ENCODE results near the gene ADIG.

The ADIG gene

GRCh38 chr20:38581013-38581412 is at the start of gene ADIG:
ADIG (plus strand) TSS chr20:38581197; CDS start chr20:38581251, 54 bp downstream.
- no peak for DNase-seq

GRCh38 chr20:38534756-38535155 is 46.2 kb upstream of the ADIG start:
- DNase-seq = no peak

- DNase-seq = no peak
Observed at GRCh38 chr20:38536310-38536709, 44.7 kb upstream of the ADIG start.

- DNase-seq = no peak
Observed at GRCh38 chr20:38537176-38537575, 43.8 kb upstream of the ADIG start.

- DNase-seq = no peak
Observed at GRCh38 chr20:38538789-38539188, 42.2 kb upstream of the ADIG start.

- no peak for DNase-seq
Observed at GRCh38 chr20:38543014-38543906, 37.7 kb upstream of the ADIG start.

- DNase-seq = no peak
Observed at GRCh38 chr20:38545771-38546170, 35.2 kb upstream of the ADIG start.

DNA sequence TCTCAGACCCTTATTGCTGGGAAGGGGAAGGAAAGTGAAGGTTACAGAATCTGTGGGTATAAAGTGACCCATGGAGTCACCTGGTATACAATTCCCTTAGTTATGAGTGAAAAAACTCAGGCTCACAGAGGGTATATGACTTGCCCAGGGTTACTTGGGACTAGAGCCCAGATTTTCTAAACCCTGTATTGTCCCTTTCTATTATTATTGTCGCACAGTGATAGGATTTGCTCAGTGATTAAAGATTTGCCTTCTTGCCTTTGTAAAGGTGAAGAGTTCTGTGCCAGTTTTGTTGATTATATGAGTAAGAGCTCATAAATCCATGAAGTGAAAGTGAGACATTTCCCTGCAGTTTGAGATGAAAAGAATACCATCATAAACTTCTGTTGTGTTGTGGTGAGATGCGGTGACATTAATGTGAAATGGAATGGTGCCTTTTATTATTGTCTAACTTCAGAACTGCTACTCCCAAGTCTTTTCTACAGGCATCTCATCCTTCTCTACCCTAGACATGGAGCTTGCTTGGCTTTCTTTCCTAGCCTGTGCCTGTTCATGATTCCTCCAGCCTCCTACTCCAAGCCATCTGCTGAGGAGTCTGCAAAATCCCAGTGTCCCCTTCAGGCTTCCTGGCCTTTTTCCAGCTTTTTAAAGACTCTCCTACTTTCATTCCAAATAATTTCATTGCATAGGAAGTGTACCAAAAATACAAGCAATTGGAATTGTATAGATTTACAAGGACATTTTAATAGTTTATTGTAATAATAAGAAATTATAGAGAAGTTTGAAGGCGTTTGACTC is 33.5 kb upstream of the ADIG start:
- no peak for DNase-seq

GRCh38 chr20:38548356-38549083 is 32.5 kb upstream of the ADIG start:
- DNase-seq = no peak

DNA sequence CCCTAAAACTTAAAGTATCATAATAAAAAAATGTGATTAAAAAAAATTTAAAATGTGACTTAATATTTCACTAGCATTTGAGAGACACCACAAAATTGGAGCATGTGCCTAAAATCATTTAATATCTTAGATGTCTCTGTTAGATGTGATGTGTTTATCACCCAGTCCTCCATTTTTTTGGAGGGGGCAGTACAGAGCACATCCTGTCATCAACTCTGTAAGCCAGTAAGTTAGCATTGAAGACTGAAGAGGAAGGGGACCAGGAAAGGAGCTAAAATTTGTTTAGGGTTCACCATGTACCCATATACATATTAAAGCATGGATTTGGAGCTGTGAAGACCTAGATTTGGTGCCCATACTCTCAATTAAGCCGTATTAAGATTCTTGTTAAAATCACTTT is 30.7 kb upstream of the ADIG start:
- DNase-seq = no peak

DNA sequence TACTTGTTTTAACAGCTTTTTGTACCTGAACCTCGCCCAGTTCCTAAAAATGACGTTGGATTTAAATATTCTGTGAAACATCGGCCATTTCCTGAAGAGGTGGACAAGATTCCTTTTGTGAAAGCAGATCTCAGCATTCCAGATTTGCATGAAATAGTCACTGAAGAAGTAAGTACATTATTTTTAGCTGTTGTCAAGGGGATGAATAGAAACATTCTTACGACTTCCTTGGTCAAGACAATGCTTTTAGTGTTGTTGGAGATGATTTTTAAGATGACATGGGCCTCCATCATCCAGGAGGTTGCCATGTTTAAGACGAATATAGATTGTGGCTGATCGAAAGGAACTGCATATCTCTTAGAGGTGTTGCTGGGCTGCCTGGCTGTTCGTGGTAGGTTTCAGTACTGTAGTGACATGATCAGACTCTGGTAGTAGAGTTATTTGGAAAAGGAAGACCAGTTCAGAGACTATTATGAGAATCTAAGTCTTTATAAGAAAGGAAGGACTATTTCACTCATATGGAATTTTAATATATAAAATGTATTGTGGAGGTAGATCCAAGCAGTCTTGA is 29.9 kb upstream of the ADIG start:
- no peak for DNase-seq

DNA sequence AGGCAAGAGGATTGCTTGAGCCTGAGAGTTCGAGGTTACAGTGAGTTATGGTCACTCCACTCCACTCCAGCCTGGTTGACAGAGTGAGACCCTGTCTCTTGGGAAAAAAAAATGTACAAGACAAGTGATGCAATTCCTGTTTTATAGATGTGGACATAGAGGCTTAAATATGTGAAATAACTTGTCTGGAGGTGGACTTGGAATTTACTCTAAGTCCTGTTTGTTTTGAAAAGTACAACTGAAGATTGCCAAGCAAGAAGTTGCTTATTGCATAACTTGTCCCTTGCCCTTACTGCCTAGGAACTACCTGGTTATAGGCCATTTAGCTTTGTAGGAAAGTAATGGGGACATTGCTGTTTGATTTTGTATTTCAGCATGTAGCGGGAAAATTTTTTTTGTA is 26.0 kb upstream of the ADIG start:
- DNase-seq = no peak

DNA sequence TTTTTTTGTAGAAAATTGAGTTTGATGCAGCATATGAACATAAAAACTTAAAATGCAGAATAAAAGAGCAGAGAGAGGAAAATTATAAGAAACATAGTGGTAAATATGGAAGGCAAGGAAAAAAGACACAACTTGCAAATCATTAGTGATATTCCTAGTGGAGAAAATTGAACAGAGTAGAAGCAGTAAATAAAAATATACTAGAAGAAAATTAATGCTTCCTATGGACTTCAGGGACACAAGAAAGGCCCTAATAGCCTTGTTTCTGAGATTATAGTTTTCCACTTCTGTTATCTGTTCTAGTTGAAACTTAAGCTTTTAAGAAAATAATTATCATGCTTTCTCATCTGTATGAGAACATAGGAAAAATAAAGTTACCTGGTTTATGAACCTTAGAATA is 25.6 kb upstream of the ADIG start:
- DNase-seq = no peak

- no peak for DNase-seq
Observed at GRCh38 chr20:38557174-38557573, 23.8 kb upstream of the ADIG start.

DNA sequence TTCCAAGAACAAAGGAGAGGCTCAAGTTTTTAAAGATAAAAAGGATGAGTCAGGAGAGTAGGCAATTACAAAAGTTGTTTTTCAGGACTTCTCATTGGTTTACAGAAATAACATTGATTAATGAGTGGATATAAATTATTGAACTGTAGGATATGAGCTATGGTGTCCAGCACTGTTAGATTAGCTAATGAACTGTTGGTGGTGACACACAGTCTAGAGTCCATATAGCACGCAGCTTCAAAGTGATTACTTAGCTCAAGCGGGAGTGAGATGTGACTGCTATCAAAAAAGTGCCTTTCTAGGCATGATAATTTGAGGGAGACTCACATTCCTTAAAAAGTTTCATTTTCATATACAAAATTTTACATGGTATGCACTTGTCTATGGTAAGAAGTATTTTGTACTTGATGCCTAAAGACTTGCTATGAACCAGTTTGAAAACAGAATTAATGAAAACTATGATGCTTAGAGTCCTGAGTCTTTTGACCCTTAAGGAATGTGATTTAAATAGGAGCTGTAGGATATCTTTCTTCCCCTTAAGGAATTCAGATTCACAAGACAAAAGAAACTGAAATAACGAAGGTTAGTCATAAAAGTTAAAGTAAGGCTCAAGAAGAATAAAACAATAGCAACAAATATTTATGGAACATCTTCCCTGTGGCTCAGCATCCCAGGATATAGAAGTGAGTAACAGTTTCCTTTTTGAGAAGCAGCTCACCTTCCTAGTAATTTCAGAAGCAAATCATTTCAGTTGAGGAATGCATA is 22.2 kb upstream of the ADIG start:
- no peak for DNase-seq

DNA sequence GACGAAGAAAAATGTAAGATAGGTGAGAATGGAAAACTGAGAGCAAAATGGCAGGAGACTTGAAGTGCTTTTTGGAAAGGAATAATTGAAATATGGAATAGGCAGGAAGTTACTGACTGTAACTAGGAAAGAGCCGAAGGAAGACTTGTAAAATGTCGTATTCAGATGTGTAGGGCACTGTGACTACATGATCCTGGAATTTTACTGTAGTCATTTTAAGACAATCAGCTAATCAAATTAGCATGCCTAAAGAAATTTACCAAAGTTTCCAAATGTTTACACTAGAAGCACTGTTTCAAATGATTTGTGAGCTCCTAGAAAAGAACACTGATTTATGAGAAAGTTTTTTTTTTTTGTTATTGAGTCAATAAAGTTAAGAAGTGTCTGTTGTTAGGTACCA is 21.2 kb upstream of the ADIG start:
- no peak for DNase-seq

GRCh38 chr20:38563802-38564431 is 17.1 kb upstream of the ADIG start:
- no peak for DNase-seq

- no peak for DNase-seq
Observed at GRCh38 chr20:38564680-38565079, 16.3 kb upstream of the ADIG start.

GRCh38 chr20:38566036-38566598 is 14.9 kb upstream of the ADIG start:
- no peak for DNase-seq

DNA sequence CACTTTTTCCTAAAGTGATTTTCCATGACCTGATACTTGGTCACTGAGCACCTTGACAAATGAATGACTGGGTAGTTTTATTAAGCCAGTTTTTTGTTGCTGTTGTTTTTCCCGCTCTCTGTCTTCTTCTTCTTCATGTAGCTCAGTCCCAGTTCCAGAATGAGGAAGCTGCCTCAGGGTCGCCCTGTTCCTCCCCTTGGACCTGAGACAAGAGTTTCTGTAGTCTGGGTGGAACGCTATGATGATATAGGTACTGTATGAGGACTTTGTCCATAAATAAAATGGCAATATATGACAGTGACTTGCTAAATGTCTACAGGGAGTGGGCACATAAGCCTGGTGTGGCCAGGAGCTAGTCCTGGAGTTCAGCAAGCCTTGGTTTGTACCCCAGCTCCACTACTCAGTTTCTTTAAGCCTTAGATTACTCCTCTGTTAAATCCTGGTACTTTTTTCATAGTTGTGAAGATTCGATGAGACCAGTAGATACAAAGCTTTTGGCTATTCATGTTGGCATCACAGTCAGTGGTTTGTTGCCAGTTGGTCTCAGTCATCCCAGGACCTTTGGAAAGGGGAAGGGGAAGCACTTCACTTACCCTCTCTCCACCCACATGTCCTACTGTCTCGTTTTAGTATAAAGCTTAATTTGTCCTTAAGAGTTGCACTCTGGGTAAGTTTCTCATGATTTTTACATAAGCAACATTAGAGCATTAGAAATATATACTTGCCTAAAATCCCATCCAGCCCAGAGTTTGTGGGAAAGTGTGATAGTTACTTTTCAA is 11.1 kb upstream of the ADIG start:
- DNase-seq = no peak

- no peak for DNase-seq
Observed at GRCh38 chr20:38573413-38573812, 7.6 kb upstream of the ADIG start.

Data from CD4-positive, alpha-beta T cell treated with Interleukin-15 for 1 hour (primary cell).